ENCODE results near the gene PLCL1. TPM values are rescaled to one million over a fixed set of nuclear protein-coding genes. Genes with fewer than 3 reads are reported as not detected.

PLCL1 gene
- total and polyA plus RNA-seq, 12 donors, result 17.3 to 131 (median 102) TPM

DNA sequence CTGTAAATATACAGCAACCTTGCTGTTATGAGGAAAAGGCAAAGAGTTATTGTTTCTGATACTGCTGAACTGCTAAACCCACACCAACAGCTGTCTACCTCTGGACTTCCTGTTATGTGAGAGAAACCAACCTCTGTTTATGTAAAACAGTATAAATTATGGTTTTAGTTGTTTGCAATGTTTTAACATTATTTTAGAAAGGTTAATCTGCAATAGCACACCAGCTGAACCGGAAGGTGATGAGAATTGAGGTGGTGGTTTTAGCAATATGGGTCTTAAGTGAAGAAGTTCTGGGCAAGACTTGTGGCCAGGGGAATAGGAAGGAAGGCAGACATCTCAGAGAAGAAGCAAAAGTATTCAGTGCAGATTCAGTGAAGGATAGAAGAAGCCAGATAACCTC lies 237.8 kb downstream of the PLCL1 start:
- WGBS, 2 donors, result 0 to 43% methylated on average over 1 of the region's 1 CpG
- Histone ChIP-seq H3K36me3 (no peaks in the 10 kb centered on the region), H3K4me1 (peaks cover 0 to 36% (median 4%) of the 10 kb centered on the region in 9 donors), H3K4me3 (no peak overlapping the region), H3K9me3 (no peaks in the 10 kb centered on the region), H3K27me3 (no peaks in the 10 kb centered on the region), H3K27ac (no peak overlapping the region)
- ATAC-seq (no peak), DNase-seq (no peak)
- TF ChIP-seq, protein P1, sequence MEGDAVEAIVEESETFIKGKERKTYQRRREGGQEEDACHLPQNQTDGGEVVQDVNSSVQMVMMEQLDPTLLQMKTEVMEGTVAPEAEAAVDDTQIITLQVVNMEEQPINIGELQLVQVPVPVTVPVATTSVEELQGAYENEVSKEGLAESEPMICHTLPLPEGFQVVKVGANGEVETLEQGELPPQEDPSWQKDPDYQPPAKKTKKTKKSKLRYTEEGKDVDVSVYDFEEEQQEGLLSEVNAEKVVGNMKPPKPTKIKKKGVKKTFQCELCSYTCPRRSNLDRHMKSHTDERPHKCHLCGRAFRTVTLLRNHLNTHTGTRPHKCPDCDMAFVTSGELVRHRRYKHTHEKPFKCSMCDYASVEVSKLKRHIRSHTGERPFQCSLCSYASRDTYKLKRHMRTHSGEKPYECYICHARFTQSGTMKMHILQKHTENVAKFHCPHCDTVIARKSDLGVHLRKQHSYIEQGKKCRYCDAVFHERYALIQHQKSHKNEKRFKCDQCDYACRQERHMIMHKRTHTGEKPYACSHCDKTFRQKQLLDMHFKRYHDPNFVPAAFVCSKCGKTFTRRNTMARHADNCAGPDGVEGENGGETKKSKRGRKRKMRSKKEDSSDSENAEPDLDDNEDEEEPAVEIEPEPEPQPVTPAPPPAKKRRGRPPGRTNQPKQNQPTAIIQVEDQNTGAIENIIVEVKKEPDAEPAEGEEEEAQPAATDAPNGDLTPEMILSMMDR (IDR thresholded peaks at IDR 0.05), result no peak
- intact Hi-C loops (cut with DNase I), result no loop called here

DNA sequence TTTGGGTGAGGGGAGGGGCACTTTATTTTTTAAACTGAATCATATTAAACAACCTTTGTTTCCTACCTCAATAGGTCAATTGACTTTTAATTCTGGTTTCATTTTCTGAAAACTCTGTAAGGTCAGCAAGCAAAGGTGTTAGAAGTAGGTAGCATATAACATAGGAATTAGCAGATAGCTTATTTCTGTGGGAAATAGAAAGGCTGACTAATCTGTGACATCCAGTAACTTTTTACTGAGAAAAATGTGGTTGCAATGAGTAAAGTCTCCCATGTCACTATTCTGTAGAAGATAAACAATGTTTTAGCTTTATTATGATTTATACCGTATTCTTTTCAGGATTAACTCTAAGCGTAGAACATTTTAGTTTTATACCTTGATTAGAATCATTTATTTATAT lies 240.4 kb downstream of the PLCL1 start:
- Histone ChIP-seq H3K4me3 (no peak overlapping the region), H3K9me3 (no peaks in the 10 kb centered on the region), H3K4me1 (peaks cover 0 to 16% (median 4%) of the 10 kb centered on the region in 9 donors), H3K27ac (no peak overlapping the region), H3K36me3 (no peaks in the 10 kb centered on the region), H3K27me3 (no peaks in the 10 kb centered on the region)
- 89 to 98% methylated on average over 2 of the region's 2 CpGs for whole genome bisulfite sequencing, 2 donors
- DNase-seq, result no peak
- TF ChIP-seq, protein P1 (IDR thresholded peaks at IDR 0.05), result no peak
- no peak for ATAC-seq
- intact Hi-C loops (cut with DNase I), result no loop called here

DNA sequence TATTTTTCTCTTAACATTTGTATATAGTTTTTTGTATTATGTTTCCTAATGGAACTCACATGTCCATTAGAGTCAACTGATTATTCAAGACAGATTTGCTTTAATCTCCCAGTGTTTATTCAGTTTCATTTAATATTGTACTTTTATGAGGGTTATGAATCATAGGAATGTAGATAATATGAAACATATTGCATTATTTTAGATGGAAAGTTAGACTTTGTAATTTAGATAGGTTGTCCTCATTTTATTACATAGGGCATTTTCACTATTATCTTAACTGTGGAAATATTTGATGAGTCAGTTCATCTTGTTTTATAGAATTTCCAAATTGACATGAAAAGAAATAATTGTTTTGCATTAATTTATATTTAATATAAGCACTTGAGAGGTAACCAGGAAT lies 240.8 kb downstream of the PLCL1 start:
- H3K9me3 ChIP-seq, result no peaks in the 10 kb centered on the region
- intact Hi-C loops (cut with DNase I), result no loop called here
- TF ChIP-seq, protein P1 (IDR thresholded peaks at IDR 0.05), result no peak
- H3K27ac ChIP-seq, result no peak overlapping the region
- DNase-seq, result no peak
- ATAC-seq, result no peak
- H3K4me1 ChIP-seq, result peaks cover 0 to 16% (median 4%) of the 10 kb centered on the region in 9 donors
- H3K36me3 ChIP-seq, result no peaks in the 10 kb centered on the region
- no peaks in the 10 kb centered on the region for H3K27me3 ChIP-seq
- no peak overlapping the region for H3K4me3 ChIP-seq

DNA sequence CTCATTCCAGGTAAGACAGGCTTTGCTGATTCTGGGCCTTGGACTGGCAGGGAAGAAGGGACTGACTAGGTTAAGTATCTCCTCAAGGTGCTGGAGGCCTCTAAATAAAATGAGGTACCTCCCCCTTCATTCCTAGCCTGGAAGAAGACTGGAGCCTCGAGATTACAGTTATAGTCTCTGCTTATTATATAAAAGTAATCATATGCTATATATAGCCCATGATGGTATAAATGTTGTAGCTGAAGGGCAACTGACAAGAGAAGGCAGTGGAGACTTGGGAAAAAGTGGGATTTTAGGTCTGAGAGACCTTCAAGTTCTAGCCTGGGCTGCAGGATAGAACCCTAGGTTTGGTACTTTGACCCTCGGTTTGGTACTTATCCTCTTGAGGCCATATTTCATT lies 248.3 kb downstream of the PLCL1 start:
- ATAC-seq, result peak in 6 of 8 donors; percentile 18 to 53 (median 27)
- no peaks in the 10 kb centered on the region for H3K36me3 ChIP-seq
- DNase-seq, result no peak
- 60 to 64% methylated on average over 2 of the region's 2 CpGs for WGBS, 2 donors
- no peaks in the 10 kb centered on the region for H3K9me3 ChIP-seq
- H3K4me3 ChIP-seq, result no peak overlapping the region
- H3K27ac ChIP-seq, result peak overlapping the region in 7 of 10 donors; percentile 46 to 65 (median 55)
- no peaks in the 10 kb centered on the region for H3K27me3 ChIP-seq
- TF ChIP-seq, protein P1 (IDR thresholded peaks at IDR 0.05), result no peak
- intact Hi-C loops (cut with DNase I), result loop anchor here in 7 of 10 donors (5.0 to 10.0 kb wide), 3 partner anchors 62 to 250 kb away; partner anchors contain the start of gene PLCL1 (in 7 of the 7)
- peaks cover 3 to 52% (median 21%) of the 10 kb centered on the region in 9 donors for H3K4me1 ChIP-seq
